ENCODE data around the gene SCLY. TPM values are rescaled to one million over a fixed set of nuclear protein-coding genes. Genes with fewer than 3 reads are reported as not detected.

Gene SCLY
- total RNA-seq, 1 experiment from 2014 or later: 40.1 TPM

DNA sequence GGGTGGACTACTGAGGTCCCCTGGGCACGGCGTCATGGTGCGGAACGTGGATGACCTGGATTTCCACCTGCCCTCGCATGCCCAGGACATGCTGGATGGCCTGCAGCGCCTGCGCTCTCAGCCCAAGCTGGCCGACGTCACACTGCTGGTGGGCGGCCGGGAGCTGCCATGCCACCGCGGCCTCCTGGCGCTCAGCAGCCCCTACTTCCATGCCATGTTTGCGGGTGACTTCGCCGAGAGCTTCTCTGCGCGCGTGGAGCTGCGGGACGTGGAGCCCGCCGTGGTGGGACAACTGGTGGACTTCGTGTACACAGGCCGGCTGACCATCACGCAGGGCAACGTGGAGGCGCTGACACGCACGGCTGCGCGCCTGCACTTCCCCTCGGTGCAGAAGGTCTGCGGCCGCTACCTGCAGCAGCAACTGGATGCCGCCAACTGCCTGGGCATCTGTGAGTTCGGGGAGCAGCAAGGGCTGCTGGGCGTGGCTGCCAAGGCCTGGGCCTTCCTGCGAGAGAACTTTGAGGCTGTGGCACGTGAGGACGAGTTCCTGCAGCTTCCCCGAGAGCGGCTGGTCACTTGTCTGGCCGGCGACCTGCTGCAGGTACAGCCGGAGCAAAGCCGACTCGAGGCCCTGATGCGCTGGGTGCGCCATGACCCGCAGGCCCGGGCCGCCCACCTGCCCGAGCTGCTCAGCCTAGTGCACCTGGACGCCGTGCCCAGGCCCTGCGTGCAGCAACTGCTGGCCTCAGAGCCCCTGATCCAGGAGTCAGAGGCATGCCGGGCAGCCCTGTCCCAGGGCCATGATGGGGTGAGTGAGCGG is 80.1 kb downstream of the SCLY start:
- BruUV-seq (replicated peaks): no TSS peak
- peak overlapping the region; percentile 47 for H3K27ac Mint-ChIP-seq (ENCODE audit: low read depth, unreplicated experiment)
- peak overlapping the region; percentile 50 for H3K4me3 Mint-ChIP-seq (ENCODE audit: unreplicated experiment)
- H3K4me1 Mint-ChIP-seq (ENCODE audit: insufficient read depth, unreplicated experiment): peaks cover 26% of the 10 kb centered on the region
- no peaks in the 10 kb centered on the region for H3K36me3 Mint-ChIP-seq (ENCODE audit: insufficient read depth, unreplicated experiment)
- H3K27me3 Mint-ChIP-seq (ENCODE audit: insufficient read depth, unreplicated experiment): no peaks in the 10 kb centered on the region
- POLR2A ChIA-PET: interaction anchor here (0.6 to 1.3 kb wide), 2 partner anchors 29 to 145 kb away, joined by 3 to 5 read pairs; no protein-coding TSS in a partner anchor
- no peak for DNase-seq (ENCODE audit: unreplicated experiment)
- CTCF ChIA-PET: no interaction called here
- H3K9me3 Mint-ChIP-seq (ENCODE audit: unreplicated experiment): no peaks in the 10 kb centered on the region
- TF ChIP-seq CTCF (IDR thresholded peaks at IDR 0.05; ENCODE audit: unreplicated experiment): no peak
- intact Hi-C loops (cut with micrococcal nuclease): no loop called here

- intact Hi-C loops (cut with micrococcal nuclease): no loop called here
- Mint-ChIP-seq H3K27me3 (ENCODE audit: insufficient read depth, unreplicated experiment) (no peaks in the 10 kb centered on the region), H3K4me3 (ENCODE audit: unreplicated experiment) (peak overlapping the region; percentile 50), H3K9me3 (ENCODE audit: unreplicated experiment) (no peaks in the 10 kb centered on the region), H3K4me1 (ENCODE audit: insufficient read depth, unreplicated experiment) (peaks cover 26% of the 10 kb centered on the region), H3K27ac (ENCODE audit: low read depth, unreplicated experiment) (peak overlapping the region; percentile 47), H3K36me3 (ENCODE audit: insufficient read depth, unreplicated experiment) (no peaks in the 10 kb centered on the region)
- no peak for TF ChIP-seq CTCF (IDR thresholded peaks at IDR 0.05; ENCODE audit: unreplicated experiment)
- BruUV-seq (replicated peaks): no TSS peak
- POLR2A ChIA-PET: interaction anchor here (0.6 to 1.3 kb wide), 4 partner anchors 28 to 853 kb away, joined by 3 to 5 read pairs (median 3); no protein-coding TSS in a partner anchor
- CTCF ChIA-PET: no interaction called here
- peak; percentile 94 for DNase-seq (ENCODE audit: unreplicated experiment)
Observed at GRCh38 chr2:238141541-238142318, 80.9 kb downstream of the SCLY start.

- H3K27ac Mint-ChIP-seq (ENCODE audit: low read depth, unreplicated experiment): peak overlapping the region; percentile 47
- H3K27me3 Mint-ChIP-seq (ENCODE audit: insufficient read depth, unreplicated experiment): no peaks in the 10 kb centered on the region
- no peaks in the 10 kb centered on the region for H3K36me3 Mint-ChIP-seq (ENCODE audit: insufficient read depth, unreplicated experiment)
- H3K4me3 Mint-ChIP-seq (ENCODE audit: unreplicated experiment): peak overlapping the region; percentile 50
- BruUV-seq (replicated peaks): no TSS peak
- intact Hi-C loops (cut with micrococcal nuclease): no loop called here
- no peaks in the 10 kb centered on the region for H3K9me3 Mint-ChIP-seq (ENCODE audit: unreplicated experiment)
- TF ChIP-seq CTCF (IDR thresholded peaks at IDR 0.05; ENCODE audit: unreplicated experiment): no peak
- DNase-seq (ENCODE audit: unreplicated experiment): peak; percentile 51
- CTCF ChIA-PET: no interaction called here
- POLR2A ChIA-PET: interaction anchor here (1.3 kb wide), 1 partner anchor 27 kb away, joined by 5 read pairs; no protein-coding TSS in a partner anchor
- H3K4me1 Mint-ChIP-seq (ENCODE audit: insufficient read depth, unreplicated experiment): peaks cover 22% of the 10 kb centered on the region
Observed at GRCh38 chr2:238142382-238143205, 81.8 kb downstream of the SCLY start.

Data from MCF 10A (cell line).